Common myeloid progenitor, CD34-positive (primary cell): ENCODE results near the gene WNT7A.

ENCODE experiments used
- CTCF ChIA-PET: fragments of 350-600 bp; sonication (Branson Sonifier 250); formaldehyde crosslinking; loops from one replicate; lab custom pipeline; 2021; ENCODE audit warnings: antibody characterized with exemption; lab: Charles Lee
- POLR2A ChIA-PET: fragments of 350-600 bp; sonication (Branson Sonifier 250); formaldehyde crosslinking; loops from one replicate; lab custom pipeline; 2021; ENCODE audit warnings: antibody characterized with exemption; lab: Charles Lee
- DNase-seq, 3 donors: peaks; one replicate each; pipeline versions ENCODE4 v3.0.0 to v3.0.0-alpha.2; 2013
- H3K27ac ChIP-seq, 2 experiments: 1 replicate in 1 of 2; 2 replicates in 1 of 2; pipeline ENCODE4 v1.7.0; 2013; ENCODE audit warnings: inconsistent platforms in 2 of 2, low read length in 2 of 2, mild to moderate bottlenecking in 2 of 2, low read depth in 1 of 2, moderate library complexity in 1 of 2; ENCODE audit not compliant: severe bottlenecking in 2 of 2, insufficient read depth in 1 of 2, poor library complexity in 1 of 2
- H3K27me3 ChIP-seq, 5 experiments: replicated peaks in 2 of 5; 1 replicate in 3 of 5; 2 replicates in 2 of 5; pipeline versions ENCODE4 v1.6.1 to v1.7.0; 2013; ENCODE audit warnings: low read length in 4 of 5, mild to moderate bottlenecking in 2 of 5, moderate library complexity in 2 of 5, inconsistent platforms in 1 of 5; ENCODE audit not compliant: insufficient read depth in 5 of 5, control insufficient read depth in 4 of 5
- H3K36me3 ChIP-seq, 4 experiments: 1 replicate in 2 of 4; 2 replicates in 2 of 4; pipeline versions ENCODE4 v1.6.1 to v1.7.0; 2013; ENCODE audit warnings: low read length in 3 of 4, control low read depth in 1 of 4, mild to moderate bottlenecking in 1 of 4; ENCODE audit not compliant: control insufficient read depth in 4 of 4, insufficient read depth in 4 of 4
- H3K4me1 ChIP-seq, 4 experiments: 1 replicate in 3 of 4; 2 replicates in 1 of 4; pipeline versions ENCODE4 v1.6.1 to v1.7.1; 2013; ENCODE audit warnings: low read length in 3 of 4, mild to moderate bottlenecking in 3 of 4, control low read depth in 1 of 4, inconsistent platforms in 1 of 4, moderate library complexity in 1 of 4; ENCODE audit not compliant: control insufficient read depth in 4 of 4, insufficient read depth in 4 of 4; ENCODE audit errors: control extremely low read depth in 1 of 4
- H3K4me3 ChIP-seq, 7 experiments: 1 replicate in 4 of 7; 2 replicates in 3 of 7; pipeline versions ENCODE4 v1.5.1 to v1.7.0; 2013; ENCODE audit warnings: mild to moderate bottlenecking in 7 of 7, low read length in 6 of 7, moderate library complexity in 6 of 7, inconsistent platforms in 2 of 7, low read depth in 2 of 7, control low read depth in 1 of 7; ENCODE audit not compliant: insufficient read depth in 4 of 7, control insufficient read depth in 1 of 7; ENCODE audit errors: extremely low read depth in 1 of 7
- H3K9me3 ChIP-seq, 5 experiments: 1 replicate in 4 of 5; 2 replicates in 1 of 5; pipeline versions ENCODE4 v1.6.1 to v1.7.1; 2013; ENCODE audit warnings: low read length in 4 of 5, mild to moderate bottlenecking in 2 of 5, inconsistent platforms in 1 of 5, low read depth in 1 of 5, moderate library complexity in 1 of 5; ENCODE audit not compliant: control insufficient read depth in 4 of 5, insufficient read depth in 2 of 5; ENCODE audit errors: control extremely low read depth in 1 of 5
- WGBS: methylation state at CpG from one replicate; pipeline ENCODE4 v1.1.5; 2013; ENCODE audit not compliant: insufficient coverage; 5-methylcytosine and 5-hydroxymethylcytosine counted together

Gene WNT7A

DNA sequence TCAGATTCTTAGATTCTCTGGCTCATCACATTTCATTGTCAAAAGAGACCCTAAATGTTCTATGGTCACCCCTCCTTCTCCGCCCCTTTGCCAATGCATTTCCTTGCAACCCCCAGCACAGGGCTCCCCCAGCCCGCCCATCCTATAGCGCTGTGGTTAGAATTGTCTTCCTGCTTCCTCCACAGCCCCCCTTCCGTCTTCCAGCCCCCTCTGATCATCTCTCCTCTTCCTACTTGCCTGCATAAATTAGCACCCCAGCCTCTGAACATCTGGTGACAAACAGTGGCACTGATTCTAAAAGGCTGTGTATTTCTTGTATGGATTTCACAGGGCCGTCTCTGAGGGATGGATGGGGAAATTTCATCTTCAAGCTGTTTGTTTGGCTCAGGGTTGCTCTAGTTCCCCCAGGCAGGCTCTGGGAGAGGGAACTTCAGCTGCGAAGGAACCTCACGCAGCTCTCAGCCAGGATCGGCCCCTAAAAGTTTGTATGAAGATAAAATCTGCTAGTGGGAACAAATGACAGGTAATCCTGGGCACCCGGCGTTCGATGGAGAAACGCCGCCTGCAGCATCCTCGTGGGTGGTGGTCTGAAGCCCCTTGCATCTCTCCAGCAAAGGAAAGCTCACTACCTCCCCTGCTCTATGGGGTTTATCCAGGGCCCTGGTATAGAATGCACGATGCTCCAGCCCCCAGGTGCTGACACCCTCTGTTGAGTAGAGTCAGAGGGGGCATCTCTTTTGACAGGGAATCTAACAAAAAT lies 83.0 kb downstream of the WNT7A start:
- ChIA-PET CTCF (no interaction called here), POLR2A (no interaction called here)
- 37% methylated on average over 12 of the region's 15 CpGs for WGBS

DNA sequence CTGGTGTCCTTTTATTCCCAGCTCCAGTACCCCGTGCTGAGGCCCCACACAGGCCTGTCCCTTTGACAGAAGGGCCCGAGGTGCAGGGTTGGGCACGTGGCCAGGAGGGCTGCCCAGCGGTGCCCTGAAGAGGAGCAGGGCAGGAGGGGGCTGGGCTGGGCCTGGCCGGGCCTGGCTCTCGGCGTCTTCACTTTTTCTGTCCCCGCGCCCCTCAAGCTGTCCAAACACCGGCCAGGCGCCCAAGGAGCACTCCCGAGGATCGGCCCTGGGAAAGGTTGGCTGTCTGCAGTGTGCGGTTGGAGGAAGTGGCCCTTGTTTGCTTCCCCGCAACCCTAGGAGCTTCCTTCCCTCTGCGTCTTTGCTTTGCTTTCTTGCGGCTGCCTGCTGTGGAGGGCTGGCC lies 84.1 kb downstream of the WNT7A start:
- DNase-seq: no peak
- Histone ChIP-seq H3K4me3 (no peak overlapping the region), H3K9me3 (no peaks in the 10 kb centered on the region), H3K27ac (no peak overlapping the region), H3K4me1 (peaks cover 0 to 11% (median 2%) of the 10 kb centered on the region in 4 experiments), H3K27me3 (peaks cover 0 to 11% (median 2%) of the 10 kb centered on the region in 5 experiments), H3K36me3 (no peaks in the 10 kb centered on the region)
- ChIA-PET POLR2A (no interaction called here), CTCF (no interaction called here)
- 58% methylated on average over 13 of the region's 17 CpGs for WGBS

More for the DNA sequence above, 83.0 kb downstream of the WNT7A start:
- no peaks in the 10 kb centered on the region for H3K36me3 ChIP-seq
- H3K4me3 ChIP-seq: no peak overlapping the region
- H3K27ac ChIP-seq: no peak overlapping the region
- peaks cover 0 to 11% (median 2%) of the 10 kb centered on the region in 4 experiments for H3K4me1 ChIP-seq
- peaks cover 0 to 11% (median 0%) of the 10 kb centered on the region in 5 experiments for H3K27me3 ChIP-seq
- no peak for DNase-seq
- no peaks in the 10 kb centered on the region for H3K9me3 ChIP-seq

- no peak for DNase-seq
- H3K4me3 ChIP-seq: no peak overlapping the region
- H3K4me1 ChIP-seq: peaks cover 0 to 11% (median 2%) of the 10 kb centered on the region in 4 experiments
- ChIA-PET CTCF (no interaction called here), POLR2A (no interaction called here)
- WGBS: 98% methylated on average over 7 of the region's 9 CpGs
- H3K9me3 ChIP-seq: no peaks in the 10 kb centered on the region
- H3K36me3 ChIP-seq: no peaks in the 10 kb centered on the region
- no peak overlapping the region for H3K27ac ChIP-seq
- H3K27me3 ChIP-seq: peaks cover 0 to 11% (median 2%) of the 10 kb centered on the region in 5 experiments
Observed at GRCh38 chr3:13794322-13794721, 85.5 kb downstream of the WNT7A start.

DNA sequence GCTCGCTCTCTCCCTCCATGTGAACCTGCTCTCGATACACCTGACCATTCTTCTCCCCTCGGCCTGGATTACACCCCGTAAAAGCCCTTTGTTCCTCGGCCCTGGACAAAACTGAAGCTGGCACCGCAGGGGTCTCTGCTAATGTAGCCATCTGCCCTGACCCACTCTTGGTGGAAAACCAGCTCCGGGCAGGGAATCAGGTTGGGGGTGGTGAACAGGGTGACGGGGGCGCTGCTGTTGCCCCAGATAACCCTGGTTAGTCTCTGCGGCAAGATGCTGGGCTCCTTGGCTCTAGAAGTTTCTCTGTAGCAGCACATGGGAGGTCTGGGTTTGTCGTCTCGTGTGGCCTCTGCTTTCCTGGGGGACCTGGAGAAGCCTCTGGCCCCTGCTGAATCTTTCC lies 86.4 kb downstream of the WNT7A start:
- Histone ChIP-seq H3K36me3 (no peaks in the 10 kb centered on the region), H3K4me1 (peaks cover 0 to 11% (median 2%) of the 10 kb centered on the region in 4 experiments), H3K27me3 (peaks cover 0 to 11% (median 2%) of the 10 kb centered on the region in 5 experiments), H3K4me3 (no peak overlapping the region), H3K9me3 (no peaks in the 10 kb centered on the region), H3K27ac (no peak overlapping the region)
- POLR2A ChIA-PET: no interaction called here
- CTCF ChIA-PET: no interaction called here
- 97% methylated on average over 12 of the region's 12 CpGs for WGBS
- DNase-seq: no peak

DNA sequence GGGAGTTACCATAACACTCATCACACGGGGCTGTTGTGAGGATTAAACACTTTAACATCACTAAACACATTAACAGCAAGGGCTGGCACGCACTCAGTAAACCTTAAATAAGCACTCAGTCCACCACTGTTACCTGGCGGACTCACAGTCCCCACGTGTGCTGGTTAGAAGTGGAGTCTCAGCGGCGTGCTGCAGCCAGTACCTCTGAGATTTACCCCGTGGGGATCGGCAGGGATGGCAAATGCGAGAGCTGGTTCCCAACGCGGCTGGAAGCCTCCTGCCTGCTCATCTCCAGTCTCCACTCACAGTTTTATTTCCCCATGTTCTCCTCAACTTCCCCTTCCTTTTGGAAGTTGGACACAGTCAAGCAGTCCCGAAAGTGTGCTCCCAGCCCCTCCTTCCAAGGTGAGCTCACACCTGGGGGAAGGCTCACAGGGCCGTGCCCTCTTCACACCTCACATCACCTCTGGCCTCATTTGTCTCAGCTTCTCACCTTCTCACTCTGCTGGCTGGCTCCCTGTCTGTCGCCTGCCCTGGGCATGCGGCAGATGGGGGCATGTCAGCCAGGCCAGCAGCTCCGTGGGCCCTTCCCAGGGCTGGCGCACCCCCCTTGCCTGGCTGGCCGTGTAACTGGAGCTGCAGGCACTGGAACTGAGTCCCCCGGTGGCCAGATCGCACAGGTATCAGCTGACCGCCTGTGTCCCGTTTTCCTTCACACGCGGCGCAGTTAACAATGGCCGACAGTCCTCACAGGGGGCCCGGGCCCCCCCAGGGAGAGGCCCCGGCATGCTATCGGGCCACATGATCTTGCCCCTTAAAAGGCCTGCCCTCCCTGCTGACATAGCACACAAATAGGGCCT lies 87.1 kb downstream of the WNT7A start:
- POLR2A ChIA-PET: no interaction called here
- DNase-seq: no peak
- Histone ChIP-seq H3K27me3 (peaks cover 0 to 11% (median 2%) of the 10 kb centered on the region in 5 experiments), H3K4me3 (no peak overlapping the region), H3K27ac (no peak overlapping the region), H3K9me3 (no peaks in the 10 kb centered on the region), H3K4me1 (peaks cover 0 to 11% (median 2%) of the 10 kb centered on the region in 4 experiments), H3K36me3 (no peaks in the 10 kb centered on the region)
- 97% methylated on average over 25 of the region's 29 CpGs for WGBS
- CTCF ChIA-PET: no interaction called here

- H3K4me3 ChIP-seq: no peak overlapping the region
- DNase-seq: no peak
- ChIA-PET POLR2A (no interaction called here), CTCF (no interaction called here)
- H3K4me1 ChIP-seq: peaks cover 0 to 10% (median 2%) of the 10 kb centered on the region in 4 experiments
- no peaks in the 10 kb centered on the region for H3K9me3 ChIP-seq
- H3K36me3 ChIP-seq: no peaks in the 10 kb centered on the region
- H3K27ac ChIP-seq: no peak overlapping the region
- H3K27me3 ChIP-seq: peaks cover 0 to 7% (median under 1%) of the 10 kb centered on the region in 5 experiments
- 98% methylated on average over 6 of the region's 9 CpGs for WGBS
Observed at GRCh38 chr3:13792051-13792490, 87.8 kb downstream of the WNT7A start.
